Neural progenitor cell (in vitro differentiated cells): ENCODE data around the gene RERE. TPM values are rescaled to one million over a fixed set of nuclear protein-coding genes. Genes with fewer than 3 reads are reported as not detected.

Experiments used
- DNase-seq: peaks from one replicate; pipeline ENCODE4 v3.0.0-alpha.2; 2016; ENCODE audit warnings: low spot score
- H2AFZ ChIP-seq: fragments of 200-600 bp; sonication (generic); replicated peaks from 2 replicates; pipeline ENCODE4 v1.6.1; 2016; ENCODE audit warnings: antibody characterized with exemption
- H3F3A ChIP-seq: fragments of 200-600 bp; sonication (generic); 2 replicates; pipeline ENCODE4 v1.6.1; 2016; ENCODE audit warnings: antibody characterized with exemption, low read depth
- H3K27ac ChIP-seq: fragments of 200-600 bp; sonication (generic); 2 replicates; pipeline ENCODE4 v1.5.1; 2016; ENCODE audit warnings: mild to moderate bottlenecking
- H3K27me3 ChIP-seq: fragments of 200-600 bp; sonication (generic); 2 replicates; pipeline ENCODE4 v1.6.1; 2016; ENCODE audit warnings: mild to moderate bottlenecking, moderate library complexity
- H3K36me3 ChIP-seq: fragments of 200-600 bp; sonication (generic); 2 replicates; pipeline ENCODE4 v1.5.1; 2016
- H3K4me1 ChIP-seq: fragments of 200-600 bp; sonication (generic); 2 replicates; pipeline ENCODE4 v1.6.1; 2016; ENCODE audit warnings: mixed run types
- H3K4me2 ChIP-seq: fragments of 200-600 bp; sonication (generic); 2 replicates; pipeline ENCODE4 v1.6.1; 2016
- H3K4me3 ChIP-seq: fragments of 200-600 bp; sonication (generic); 2 replicates; pipeline ENCODE4 v1.5.1; 2016
- H3K79me2 ChIP-seq: fragments of 200-600 bp; sonication (generic); 2 replicates; pipeline ENCODE4 v1.6.1; 2016; ENCODE audit warnings: low read depth
- H3K9ac ChIP-seq: fragments of 200-600 bp; sonication (generic); 2 replicates; pipeline ENCODE4 v1.6.1; 2016
- H3K9me3 ChIP-seq: fragments of 200-600 bp; sonication (generic); 2 replicates; pipeline ENCODE4 v1.5.1; 2016; ENCODE audit warnings: low read depth
- H4K20me1 ChIP-seq: fragments of 200-600 bp; sonication (generic); 2 replicates; pipeline ENCODE4 v1.6.1; 2016; ENCODE audit warnings: low read depth
- H3K27ac Mint-ChIP-seq: 3 replicates; pipeline ENCODE4 v1.8.0; 2021; ENCODE audit warnings: mixed read lengths
- H3K27me3 Mint-ChIP-seq: 2 replicates; pipeline ENCODE4 v1.8.0; 2022; ENCODE audit warnings: low read depth, mild to moderate bottlenecking, inconsistent platforms, moderate library complexity, mixed read lengths; ENCODE audit not compliant: insufficient read depth
- H3K36me3 Mint-ChIP-seq: 3 replicates; pipeline ENCODE4 v1.8.0; 2021; ENCODE audit warnings: mixed read lengths
- H3K4me1 Mint-ChIP-seq: 3 replicates; pipeline ENCODE4 v1.8.0; 2021; ENCODE audit warnings: mixed read lengths
- H3K4me3 Mint-ChIP-seq: 3 replicates; pipeline ENCODE4 v1.8.0; 2021; ENCODE audit warnings: mild to moderate bottlenecking, moderate library complexity, mixed read lengths
- H3K9me3 Mint-ChIP-seq: 3 replicates; pipeline ENCODE4 v1.8.0; 2020; ENCODE audit warnings: mixed read lengths
- CTCF ChIP-seq: fragments of 200-600 bp; sonication (generic); IDR thresholded peaks from 2 replicates; pipeline ENCODE4 v1.5.1; 2017; ENCODE audit warnings: antibody characterized with exemption, mild to moderate bottlenecking
- EZH2 ChIP-seq: fragments of 200-600 bp; sonication (generic); IDR thresholded peaks from 2 replicates; pipeline ENCODE4 v1.6.1; 2017; ENCODE audit warnings: antibody characterized with exemption, mild to moderate bottlenecking, moderate library complexity
- EZH2phosphoT487 ChIP-seq: fragments of 200-600 bp; sonication (generic); IDR thresholded peaks from 2 replicates; pipeline ENCODE4 v1.6.1; 2017; ENCODE audit warnings: antibody characterized with exemption
- total RNA-seq: library from RNA; depleted of rRNA; stranded (reverse); fragments of >200 nt; gene quantifications from 2 replicates; pipeline ENCODE4 v1.2.3, GENCODE V29; 2015; ENCODE audit warnings: low replicate concordance

The RERE gene
- total RNA-seq, 1 donor from 2014 or later: 29.8 TPM

DNA sequence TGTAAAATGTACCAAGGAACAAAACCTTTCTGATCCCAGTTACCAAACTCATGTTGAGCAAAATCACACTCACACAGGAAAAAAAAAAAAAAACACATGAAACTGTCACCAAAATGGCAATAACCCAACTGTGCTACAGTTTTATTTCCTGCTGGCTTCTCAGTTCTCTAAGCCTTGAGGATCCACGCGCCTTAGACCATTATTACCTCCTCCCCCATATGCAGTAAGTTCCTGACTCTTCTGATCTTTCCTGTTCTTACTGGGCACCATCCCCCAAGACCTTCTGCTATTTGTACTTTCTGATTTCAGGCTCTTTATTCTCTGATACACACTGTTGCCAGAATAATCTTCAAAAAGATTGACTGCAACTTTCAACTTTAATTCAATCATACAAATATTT lies 419.9 kb downstream of the RERE start:
- Histone ChIP-seq H3F3A (peaks cover 32% of the 10 kb centered on the region), H3K4me3 (no peak overlapping the region), H3K9me3 (no peaks in the 10 kb centered on the region), H3K9ac (no peak overlapping the region), H3K27ac (peak overlapping the region; percentile 78), H3K4me2 (no peak overlapping the region), H3K4me1 (peaks cover 40% of the 10 kb centered on the region), H2AFZ (no peak overlapping the region), H3K36me3 (no peaks in the 10 kb centered on the region), H4K20me1 (peaks cover 51% of the 10 kb centered on the region), H3K79me2 (peaks cover 73% of the 10 kb centered on the region), H3K27me3 (no peaks in the 10 kb centered on the region)
- Mint-ChIP-seq H3K27ac (peak overlapping the region; percentile 26), H3K4me1 (peaks cover 44% of the 10 kb centered on the region), H3K36me3 (peaks cover 25% of the 10 kb centered on the region), H3K27me3 (no peaks in the 10 kb centered on the region), H3K9me3 (peaks cover 5% of the 10 kb centered on the region), H3K4me3 (no peak overlapping the region)
- TF ChIP-seq CTCF: no peak
- TF ChIP-seq EZH2phosphoT487: no peak
- no peak for TF ChIP-seq EZH2
- DNase-seq: no peak

- DNase-seq: no peak
- Histone ChIP-seq H3F3A (peaks cover 32% of the 10 kb centered on the region), H3K4me2 (peak overlapping the region; percentile 68), H3K9me3 (no peaks in the 10 kb centered on the region), H3K9ac (no peak overlapping the region), H2AFZ (no peak overlapping the region), H3K4me3 (peak overlapping the region; percentile 21), H3K27ac (peak overlapping the region; percentile 78), H4K20me1 (peaks cover 57% of the 10 kb centered on the region), H3K79me2 (peaks cover 79% of the 10 kb centered on the region), H3K4me1 (peaks cover 40% of the 10 kb centered on the region), H3K36me3 (no peaks in the 10 kb centered on the region), H3K27me3 (no peaks in the 10 kb centered on the region)
- Mint-ChIP-seq H3K36me3 (peaks cover 22% of the 10 kb centered on the region), H3K27me3 (no peaks in the 10 kb centered on the region), H3K4me1 (peaks cover 48% of the 10 kb centered on the region), H3K4me3 (no peak overlapping the region), H3K27ac (peak overlapping the region; percentile 71), H3K9me3 (no peaks in the 10 kb centered on the region)
- TF ChIP-seq CTCF (no peak), EZH2 (no peak), EZH2phosphoT487 (no peak)
Measured at GRCh38 chr1:8396786-8397406, 420.5 kb downstream of the RERE start.

DNA sequence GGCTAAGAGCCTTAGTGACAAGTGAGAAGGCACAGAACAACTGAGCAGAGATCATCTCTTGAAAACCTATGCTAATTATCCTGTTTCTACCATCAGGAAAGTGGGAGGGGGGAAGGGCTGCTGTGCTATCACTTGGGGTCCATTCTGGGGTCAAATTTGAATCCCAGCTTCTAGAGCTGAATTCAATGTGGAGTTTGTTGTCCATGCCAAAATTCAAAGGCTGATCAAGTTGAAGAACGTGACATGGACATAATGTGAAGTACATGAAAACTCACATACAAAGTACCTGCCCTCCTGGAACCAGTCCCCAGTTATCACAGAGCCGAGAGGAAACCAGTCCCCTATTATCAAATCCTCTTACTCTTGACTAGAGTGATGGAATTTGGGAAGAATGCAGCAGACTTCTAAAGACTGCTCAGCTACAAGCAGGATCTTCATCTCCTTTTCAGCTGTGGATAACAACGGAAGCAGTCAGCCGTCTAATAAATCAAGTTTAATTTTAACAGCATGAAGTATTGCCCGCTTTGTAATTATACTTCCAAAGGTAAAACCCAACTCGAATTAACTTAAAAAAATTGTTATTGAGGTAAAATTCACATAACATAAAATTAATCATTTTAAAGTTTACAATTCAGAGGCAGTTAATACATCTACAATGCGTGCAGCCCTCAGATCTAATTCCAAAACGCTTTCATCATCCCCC lies 421.2 kb downstream of the RERE start:
- Histone ChIP-seq H2AFZ (no peak overlapping the region), H3K4me3 (peak overlapping the region; percentile 21), H3K79me2 (peaks cover 81% of the 10 kb centered on the region), H4K20me1 (peaks cover 64% of the 10 kb centered on the region), H3K36me3 (no peaks in the 10 kb centered on the region), H3K4me1 (peaks cover 40% of the 10 kb centered on the region), H3F3A (peaks cover 32% of the 10 kb centered on the region), H3K9ac (no peak overlapping the region), H3K9me3 (no peaks in the 10 kb centered on the region), H3K4me2 (peak overlapping the region; percentile 68), H3K27ac (peak overlapping the region; percentile 78), H3K27me3 (no peaks in the 10 kb centered on the region)
- Mint-ChIP-seq H3K4me1 (peaks cover 50% of the 10 kb centered on the region), H3K27ac (peak overlapping the region; percentile 71), H3K4me3 (peak overlapping the region; percentile 60), H3K36me3 (peaks cover 24% of the 10 kb centered on the region), H3K27me3 (peaks cover 2% of the 10 kb centered on the region), H3K9me3 (no peaks in the 10 kb centered on the region)
- TF ChIP-seq EZH2: no peak
- TF ChIP-seq EZH2phosphoT487: no peak
- TF ChIP-seq CTCF: no peak
- peak; percentile 76 for DNase-seq
